Lower lobe of right lung (tissue), 2 donors: ENCODE data around the gene FBN1. TPM values are rescaled to one million over a fixed set of nuclear protein-coding genes. Genes with fewer than 3 reads are reported as not detected.

Experiments
- ATAC-seq, 2 donors: fragments of 200-7000 bp; cut with Tn5 transposase; one replicate each; pipeline ENCODE4 v1.9.1; 2020 to 2022; ENCODE audit warnings: mild to moderate bottlenecking in 2 of 2, moderate library complexity in 2 of 2
- DNase-seq: peaks from one replicate; pipeline ENCODE4 v3.0.0-alpha.2; 2020
- H3K27ac ChIP-seq: fragments of 200-600 bp; one replicate; pipeline ENCODE4 v1.8.0; 2022
- H3K27me3 ChIP-seq: fragments of 200-600 bp; one replicate; pipeline ENCODE4 v1.8.0; 2022; ENCODE audit warnings: low read depth
- H3K36me3 ChIP-seq: fragments of 200-600 bp; one replicate; pipeline ENCODE4 v1.8.0; 2022; ENCODE audit warnings: mild to moderate bottlenecking
- H3K4me1 ChIP-seq: fragments of 200-600 bp; one replicate; pipeline ENCODE4 v1.8.0; 2022
- H3K4me3 ChIP-seq: fragments of 200-600 bp; one replicate; pipeline ENCODE4 v1.8.0; 2022; ENCODE audit warnings: mild to moderate bottlenecking
- H3K9me3 ChIP-seq: fragments of 200-600 bp; one replicate; pipeline ENCODE4 v1.8.0; 2022
- CTCF ChIP-seq: fragments of 200-600 bp; IDR thresholded peaks from one replicate; pipeline ENCODE4 v1.8.0; 2022; ENCODE audit warnings: antibody characterized with exemption, mild to moderate bottlenecking
- intact Hi-C: fragments of 100-400 bp; cut with DNase I; formaldehyde crosslinking; loops from one replicate; pipeline ENCODE4 v1.11.0; 2022
- total RNA-seq: library from RNA; stranded (reverse); fragmentation: NEBNext Ultra II Directional; extraction: Animal tissue kit (Norgen Biotek cat#: 25700); gene quantifications from one replicate; pipeline ENCODE4 v1.2.1, GENCODE V29; 2021
- donor health status: DM: no; HTN: yes; CAD: no; lungs with severe emphysema.

FBN1 gene
- total RNA-seq, 1 donor from 2014 or later = 75.3 TPM

- ATAC-seq = no peak
- no peak for TF ChIP-seq CTCF
- Histone ChIP-seq H3K4me1 (peaks cover 6% of the 10 kb centered on the region), H3K36me3 (no peaks in the 10 kb centered on the region), H3K27ac (no peak overlapping the region), H3K4me3 (no peak overlapping the region), H3K27me3 (no peaks in the 10 kb centered on the region), H3K9me3 (no peaks in the 10 kb centered on the region)
- no peak for DNase-seq
- intact Hi-C loops = no loop called here
Observed at GRCh38 chr15:48569591-48570302, 75.8 kb downstream of the FBN1 start.

GRCh38 chr15:48566668-48567067 is 78.8 kb downstream of the FBN1 start:
- DNase-seq (no peak), ATAC-seq (no peak)
- H3K9me3 ChIP-seq = no peaks in the 10 kb centered on the region
- intact Hi-C loops = no loop called here
- no peak overlapping the region for H3K27ac ChIP-seq
- no peak overlapping the region for H3K4me3 ChIP-seq
- no peak for TF ChIP-seq CTCF
- no peaks in the 10 kb centered on the region for H3K36me3 ChIP-seq
- no peaks in the 10 kb centered on the region for H3K27me3 ChIP-seq
- H3K4me1 ChIP-seq = peaks cover 6% of the 10 kb centered on the region

GRCh38 chr15:48565560-48566482 is 79.7 kb downstream of the FBN1 start:
- Histone ChIP-seq H3K9me3 (no peaks in the 10 kb centered on the region), H3K27ac (no peak overlapping the region), H3K4me1 (peaks cover 6% of the 10 kb centered on the region), H3K27me3 (no peaks in the 10 kb centered on the region), H3K36me3 (no peaks in the 10 kb centered on the region), H3K4me3 (no peak overlapping the region)
- ATAC-seq (no peak), DNase-seq (no peak)
- no peak for TF ChIP-seq CTCF
- intact Hi-C loops = no loop called here

- TF ChIP-seq CTCF = no peak
- no peak for ATAC-seq
Observed at GRCh38 chr15:48564690-48565089, 80.8 kb downstream of the FBN1 start.

GRCh38 chr15:48563934-48564333 is 81.6 kb downstream of the FBN1 start:
- TF ChIP-seq CTCF = no peak
- Histone ChIP-seq H3K9me3 (no peaks in the 10 kb centered on the region), H3K4me3 (no peak overlapping the region), H3K36me3 (no peaks in the 10 kb centered on the region), H3K27ac (no peak overlapping the region), H3K4me1 (peaks cover 12% of the 10 kb centered on the region), H3K27me3 (no peaks in the 10 kb centered on the region)
- ATAC-seq (no peak), DNase-seq (no peak)
- intact Hi-C loops = no loop called here

More at GRCh38 chr15:48564690-48565089, 80.8 kb downstream of the FBN1 start:
- Histone ChIP-seq H3K4me1 (peaks cover 12% of the 10 kb centered on the region), H3K36me3 (no peaks in the 10 kb centered on the region), H3K27ac (no peak overlapping the region), H3K4me3 (no peak overlapping the region), H3K27me3 (no peaks in the 10 kb centered on the region), H3K9me3 (no peaks in the 10 kb centered on the region)
- intact Hi-C loops = no loop called here
- no peak for DNase-seq
